Anterior cingulate cortex (tissue), 58 donors: ENCODE results near the gene GCN1.

Experiments
- DNase-seq, 58 donors: peaks; one replicate each; lab custom pipeline; 2025; lab: John Stamatoyannopoulos, UW

GCN1 gene

GRCh38 chr12:120155072-120155471 lies 39.4 kb downstream of the GCN1 start:
- no peak for DNase-seq

GRCh38 chr12:120150919-120151525 lies 43.5 kb downstream of the GCN1 start:
- DNase-seq: no peak

- no peak for DNase-seq
These were observed 46.5 kb downstream of the GCN1 start for GRCh38 chr12:120148011-120148410.

- DNase-seq: no peak
These were observed 49.4 kb downstream of the GCN1 start for GRCh38 chr12:120145164-120145563.

GRCh38 chr12:120144215-120144614 lies 50.3 kb downstream of the GCN1 start:
- no peak for DNase-seq

- DNase-seq: no peak
These were observed 52.2 kb downstream of the GCN1 start for GRCh38 chr12:120142231-120142877.

GRCh38 chr12:120141336-120141735 lies 53.2 kb downstream of the GCN1 start:
- DNase-seq: peak in 7 of 58 donors; percentile 3 to 42 (median 8)

- DNase-seq: no peak
These were observed 53.9 kb downstream of the GCN1 start for GRCh38 chr12:120140603-120141002.

GRCh38 chr12:120139958-120140357 lies 54.6 kb downstream of the GCN1 start:
- peak in 1 of 58 donors; percentile 31 for DNase-seq

- DNase-seq: peak in 35 of 58 donors; percentile 6 to 79 (median 42)
These were observed 56.1 kb downstream of the GCN1 start for GRCh38 chr12:120138366-120138765.

GRCh38 chr12:120137833-120138232 lies 56.7 kb downstream of the GCN1 start:
- no peak for DNase-seq

- no peak for DNase-seq
These were observed 58.3 kb downstream of the GCN1 start for GRCh38 chr12:120136093-120136770.

- DNase-seq: no peak
These were observed 60.1 kb downstream of the GCN1 start for GRCh38 chr12:120134307-120134980.

GRCh38 chr12:120132863-120133385 lies 61.6 kb downstream of the GCN1 start:
- no peak for DNase-seq

GRCh38 chr12:120132054-120132836 lies 62.3 kb downstream of the GCN1 start:
- no peak for DNase-seq

GRCh38 chr12:120131116-120131515 lies 63.4 kb downstream of the GCN1 start:
- no peak for DNase-seq

- no peak for DNase-seq
These were observed 64.5 kb downstream of the GCN1 start for GRCh38 chr12:120130011-120130410.

GRCh38 chr12:120126635-120127005 lies 67.9 kb downstream of the GCN1 start:
- no peak for DNase-seq

- DNase-seq: no peak
These were observed 68.5 kb downstream of the GCN1 start for GRCh38 chr12:120125792-120126634.
